ENCODE measurements around the gene GNAL. TPM values are rescaled to one million over a fixed set of nuclear protein-coding genes. Genes with fewer than 3 reads are reported as not detected.

Gene GNAL
- total and polyA plus RNA-seq, 11 donors: 0.76 to 5.9 (median 1.6) TPM

- H3K36me3 ChIP-seq: peaks cover 0 to 83% (median 58%) of the 10 kb centered on the region in 9 donors
- ATAC-seq (no peak), DNase-seq (no peak)
- TF ChIP-seq CTCF (IDR thresholded peaks at IDR 0.05): no peak
- TF ChIP-seq POLR2A (IDR thresholded peaks at IDR 0.05): no peak
- H3K4me1 ChIP-seq: peaks cover 0 to 21% (median 0%) of the 10 kb centered on the region in 12 donors
- intact Hi-C loops (cut with DNase I): no loop called here
- H3K4me3 ChIP-seq: no peak overlapping the region
- H3K9me3 ChIP-seq: no peaks in the 10 kb centered on the region
- 90 to 94% (median 91%) methylated on average over 9 to 12 of the region's 12 CpGs for WGBS, 4 donors
- peak overlapping the region in 1 of 12 donors; percentile 71 for H3K27ac ChIP-seq
- no peaks in the 10 kb centered on the region for H3K27me3 ChIP-seq
Measured at GRCh38 chr18:11884396-11885030, 195.4 kb downstream of the GNAL start.

- DNase-seq (no peak), ATAC-seq (no peak)
- Histone ChIP-seq H3K27me3 (no peaks in the 10 kb centered on the region), H3K27ac (peak overlapping the region in 1 of 12 donors; percentile 49), H3K9me3 (no peaks in the 10 kb centered on the region), H3K36me3 (peaks cover 0 to 92% (median 67%) of the 10 kb centered on the region in 9 donors), H3K4me3 (no peak overlapping the region), H3K4me1 (peaks cover 0 to 21% (median 0%) of the 10 kb centered on the region in 12 donors)
- WGBS, 4 donors: 85 to 90% (median 89%) methylated on average over 22 of the region's 22 CpGs
- intact Hi-C loops (cut with DNase I): no loop called here
- TF ChIP-seq CTCF (IDR thresholded peaks at IDR 0.05): no peak
- TF ChIP-seq POLR2A (IDR thresholded peaks at IDR 0.05): no peak
Measured at GRCh38 chr18:11885278-11885947, 196.3 kb downstream of the GNAL start.

GRCh38 chr18:11886577-11887110, 197.6 kb downstream of the GNAL start:
- intact Hi-C loops (cut with DNase I): no loop called here

More at GRCh38 chr18:11886577-11887110, 197.6 kb downstream of the GNAL start:
- ATAC-seq: no peak
- H3K27me3 ChIP-seq: no peaks in the 10 kb centered on the region
- peaks cover 0 to 21% (median 0%) of the 10 kb centered on the region in 12 donors for H3K4me1 ChIP-seq
- H3K9me3 ChIP-seq: no peaks in the 10 kb centered on the region
- DNase-seq: no peak
- no peak overlapping the region for H3K4me3 ChIP-seq
- H3K27ac ChIP-seq: no peak overlapping the region
- TF ChIP-seq CTCF (IDR thresholded peaks at IDR 0.05) (no peak), POLR2A (IDR thresholded peaks at IDR 0.05) (no peak)
- WGBS, 4 donors: 88 to 92% (median 89%) methylated on average over 19 of the region's 19 CpGs
- H3K36me3 ChIP-seq: peaks cover 0 to 94% (median 77%) of the 10 kb centered on the region in 9 donors

All from heart left ventricle (tissue), 16 donors.